Endothelial cell of umbilical vein (primary cell): ENCODE measurements around the gene CTSW. TPM values are rescaled to one million over a fixed set of nuclear protein-coding genes. Genes with fewer than 3 reads are reported as not detected.

ENCODE experiments used
- BruUV-seq: library from RNA; stranded (reverse); fragments of 400-500 nt; replicated peaks from 2 replicates; lab custom pipeline; 2021; lab: Mats Ljungman, UMichigan
- CTCF ChIA-PET: fragments of 300-600, 350-600 bp; sonication (Branson Sonifier 250); formaldehyde crosslinking; loops from one replicate; lab custom pipeline; 2021; ENCODE audit warnings: antibody characterized with exemption, inconsistent platforms; lab: Charles Lee
- POLR2A ChIA-PET: fragments of 300-600, 350-600 bp; sonication (Branson Sonifier 250); formaldehyde crosslinking; loops from one replicate; lab custom pipeline; 2021; ENCODE audit warnings: antibody characterized with exemption, inconsistent platforms; lab: Charles Lee
- DNase-seq: peaks from one replicate; pipeline ENCODE4 v3.0.0-alpha.2; 2011; ENCODE audit warnings: low read depth, low spot score
- FAIRE-seq: peaks from 2 replicates; lab custom pipeline; 2011; peaks lifted over from hg19 to GRCh38; lab: Jason Lieb, UNC
- H2AFZ ChIP-seq: 2 replicates; pipeline ENCODE4 v1.6.0; 2012; ENCODE audit warnings: low read depth, low read length, control low read depth, inconsistent platforms
- H3K27ac ChIP-seq: 2 replicates; pipeline ENCODE4 v1.5.1; 2011; ENCODE audit warnings: low read depth, mild to moderate bottlenecking, control low read depth, low read length, moderate library complexity; ENCODE audit not compliant: insufficient read depth
- H3K27me3 ChIP-seq, 2 experiments: 2 replicates each; pipeline versions ENCODE4 v1.6.0 to v1.6.1; 2011; ENCODE audit warnings: low read length in 2 of 2, mixed read lengths in 1 of 2; ENCODE audit not compliant: control insufficient read depth in 2 of 2, insufficient read depth in 2 of 2
- H3K36me3 ChIP-seq, 2 experiments: 2 replicates in 1 of 2; 3 replicates in 1 of 2; pipeline ENCODE4 v1.5.1; 2011; ENCODE audit warnings: low read length in 2 of 2, mild to moderate bottlenecking in 1 of 2, moderate library complexity in 1 of 2; ENCODE audit not compliant: control insufficient read depth in 2 of 2, insufficient read depth in 2 of 2; ENCODE audit errors: extremely low read depth in 1 of 2
- H3K4me1 ChIP-seq: 3 replicates; pipeline ENCODE4 v1.5.1; 2011; ENCODE audit warnings: mild to moderate bottlenecking, low read length; ENCODE audit not compliant: control insufficient read depth, insufficient read depth; ENCODE audit errors: extremely low read depth
- H3K4me2 ChIP-seq: 2 replicates; pipeline ENCODE4 v1.6.1; 2011; ENCODE audit warnings: low read length, control low read depth, mixed read lengths; ENCODE audit not compliant: insufficient read depth
- H3K4me3 ChIP-seq, 3 experiments: fragments of 200-600 bp in 1 of 3; sonication (generic), shearing (Covaris generic) in 1 of 3; replicated peaks in 1 of 3; 2 replicates each; pipeline ENCODE4 v1.5.1; 2011 to 2016; ENCODE audit warnings: control low read depth in 3 of 3, low read length in 3 of 3, mild to moderate bottlenecking in 2 of 3, inconsistent platforms in 1 of 3, low read depth in 1 of 3, moderate library complexity in 1 of 3; ENCODE audit not compliant: insufficient read depth in 1 of 3
- H3K79me2 ChIP-seq: 2 replicates; pipeline ENCODE4 v1.6.0; 2012; ENCODE audit warnings: low read length, inconsistent platforms; ENCODE audit not compliant: control insufficient read depth, insufficient read depth
- H3K9ac ChIP-seq: replicated peaks from 2 replicates; pipeline ENCODE3; 2011; ENCODE audit warnings: low read length, control low read depth; ENCODE audit not compliant: insufficient read depth; ENCODE audit errors: extremely low read depth
- H3K9me1 ChIP-seq: replicated peaks from 3 replicates; pipeline ENCODE4 v1.6.0; 2011; ENCODE audit warnings: mild to moderate bottlenecking, low read length; ENCODE audit not compliant: control insufficient read depth, insufficient read depth; ENCODE audit errors: extremely low read depth
- H3K9me3 ChIP-seq: replicated peaks from 2 replicates; pipeline ENCODE4 v1.5.1; 2012; ENCODE audit warnings: low read length, inconsistent platforms; ENCODE audit not compliant: control insufficient read depth, insufficient read depth
- H4K20me1 ChIP-seq: replicated peaks from 2 replicates; pipeline ENCODE3; 2011; ENCODE audit warnings: mild to moderate bottlenecking, low read length; ENCODE audit not compliant: control insufficient read depth, insufficient read depth; ENCODE audit errors: extremely low read depth
- EZH2 ChIP-seq: IDR thresholded peaks from 2 replicates; pipeline ENCODE4 v1.6.1; 2012; ENCODE audit warnings: borderline replicate concordance, low read depth, mild to moderate bottlenecking, moderate library complexity, low read length, inconsistent platforms; ENCODE audit not compliant: severe bottlenecking
- FOS ChIP-seq: IDR thresholded peaks from 2 replicates; pipeline ENCODE4 v1.6.1; 2011; ENCODE audit warnings: mild to moderate bottlenecking, low read length, moderate library complexity, borderline replicate concordance; ENCODE audit not compliant: insufficient read depth
- GATA2 ChIP-seq: IDR thresholded peaks from 2 replicates; pipeline ENCODE4 v1.7.0; 2011; ENCODE audit warnings: low read depth, mild to moderate bottlenecking, moderate library complexity, mixed read lengths, low read length; ENCODE audit not compliant: insufficient read length, insufficient read depth
- JUN ChIP-seq: IDR thresholded peaks from 2 replicates; pipeline ENCODE4 v1.6.1; 2011; ENCODE audit warnings: borderline replicate concordance, low read depth; ENCODE audit not compliant: insufficient read length, insufficient read depth
- MYC ChIP-seq: IDR thresholded peaks from one replicate; pipeline ENCODE4 v1.6.1; 2011; ENCODE audit warnings: mild to moderate bottlenecking, low read depth, low read length
- POLR2A ChIP-seq: IDR thresholded peaks from 2 replicates; pipeline ENCODE4 v1.6.1; 2012; ENCODE audit warnings: low read depth, mild to moderate bottlenecking, control low read depth, low read length
- POLR2AphosphoS5 ChIP-seq: IDR thresholded peaks from 2 replicates; pipeline ENCODE4 v1.6.1; 2012; ENCODE audit warnings: low read depth, mild to moderate bottlenecking, control low read depth, low read length, moderate library complexity; ENCODE audit not compliant: insufficient read depth
- dilution Hi-C: fragments of 300-500 bp; cut with MboI; formaldehyde crosslinking; loops from one replicate; pipeline ENCODE4 v1.15.0; 2019; ENCODE audit warnings: low sequenced_read_pairs; ENCODE audit not compliant: extremely low pct_ligation_motif_present
- intact Hi-C: fragments of 100-400 bp; cut with micrococcal nuclease; formaldehyde crosslinking; loops from one replicate; pipeline ENCODE4 v1.10.0; 2022
- polyA plus RNA-seq, 4 experiments: library from polyadenylated mRNA; depleted of rRNA in 3 of 4; stranded (reverse) in 3 of 4; unstranded in 1 of 4; fragments of >200 nt; gene quantifications; 2 replicates each; pipeline versions ENCODE4 v1.2.1 to v1.2.3, GENCODE V29; 2011 to 2012; ENCODE audit warnings: missing spikeins in 1 of 4
- total RNA-seq: library from RNA; stranded (reverse); gene quantifications from 2 replicates; pipeline ENCODE4 v1.2.3, GENCODE V29; 2021
- TF ChIP-seq, protein P1 (sequence below), 2 donors: IDR thresholded peaks; 1 replicate in 1 of 2; 2 replicates in 1 of 2; pipeline ENCODE4 v1.5.1; 2011; ENCODE audit warnings: low read length in 2 of 2, mild to moderate bottlenecking in 2 of 2, moderate library complexity in 2 of 2, control low read depth in 1 of 2, inconsistent platforms in 1 of 2, low read depth in 1 of 2; ENCODE audit not compliant: insufficient read depth in 1 of 2; ENCODE audit errors: extremely low read depth in 1 of 2
- TF ChIP-seq, protein P2 (sequence below): IDR thresholded peaks from 2 replicates; pipeline ENCODE4 v1.6.1; 2011; ENCODE audit not compliant: insufficient read depth, insufficient read length

Gene CTSW
- total and polyA plus RNA-seq, 2 donors (not counting 3 experiments of a cell fraction or from before 2014, with no cell fraction given), result not detected

DNA sequence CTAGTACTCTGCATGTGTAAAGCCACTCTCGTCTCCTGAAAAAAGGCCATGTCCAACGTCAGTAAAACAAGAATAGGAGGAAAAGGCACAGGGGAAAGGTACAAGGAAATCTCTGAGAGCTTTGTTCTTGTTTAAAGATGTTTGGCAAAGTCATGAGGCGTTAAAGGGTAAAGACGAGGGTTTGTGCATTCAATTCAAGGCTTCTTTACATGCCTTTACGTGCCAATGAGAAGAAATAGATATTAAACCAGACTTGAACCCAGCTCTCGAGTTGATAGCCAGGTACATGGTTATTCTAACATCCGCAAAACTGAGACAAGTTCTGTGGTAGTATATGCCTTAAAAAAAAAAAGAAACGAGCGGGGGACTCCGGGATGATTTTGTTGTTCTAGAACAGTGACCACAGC, 21.0 kb upstream of the CTSW start:
- Histone ChIP-seq H3K9me3 (no peaks in the 10 kb centered on the region), H3K36me3 (peaks cover 32 to 33% of the 10 kb centered on the region in 2 experiments), H3K4me2 (peak overlapping the region; percentile 78), H3K27ac (peak overlapping the region; percentile 77), H3K4me1 (peaks cover 41% of the 10 kb centered on the region), H4K20me1 (peaks cover 9% of the 10 kb centered on the region), H3K27me3 (no peaks in the 10 kb centered on the region), H2AFZ (peak overlapping the region; percentile 52), H3K9me1 (no peaks in the 10 kb centered on the region), H3K79me2 (peaks cover 73% of the 10 kb centered on the region), H3K9ac (peak overlapping the region; percentile 64), H3K4me3 (peak overlapping the region; percentile 21 to 63 (median 43))
- dilution Hi-C loops (no loop called here), intact Hi-C loops (loop anchor here (1.0 to 2.0 kb wide), 4 partner anchors 78 to 206 kb away; partner anchors contain the start of genes AP5B1, BANF1, EIF1AD and SART1)
- DNase-seq (no peak), FAIRE-seq (no peak)
- no peak for TF ChIP-seq MYC
- no peak for TF ChIP-seq POLR2A
- BruUV-seq, result TSS peak; percentile 29
- POLR2A ChIA-PET, result interaction anchor here (0.6 to 5.4 kb wide), 8 partner anchors 9 to 205 kb away, joined by 3 to 67 read pairs (median 4); partner anchors contain the start of genes CCDC85B and FIBP
- CTCF ChIA-PET, result interaction anchor here (0.9 to 4.8 kb wide), 7 partner anchors 13 to 78 kb away, joined by 3 to 73 read pairs (median 12); partner anchors contain the start of genes AP5B1, CCDC85B, EFEMP2 and FIBP

DNA sequence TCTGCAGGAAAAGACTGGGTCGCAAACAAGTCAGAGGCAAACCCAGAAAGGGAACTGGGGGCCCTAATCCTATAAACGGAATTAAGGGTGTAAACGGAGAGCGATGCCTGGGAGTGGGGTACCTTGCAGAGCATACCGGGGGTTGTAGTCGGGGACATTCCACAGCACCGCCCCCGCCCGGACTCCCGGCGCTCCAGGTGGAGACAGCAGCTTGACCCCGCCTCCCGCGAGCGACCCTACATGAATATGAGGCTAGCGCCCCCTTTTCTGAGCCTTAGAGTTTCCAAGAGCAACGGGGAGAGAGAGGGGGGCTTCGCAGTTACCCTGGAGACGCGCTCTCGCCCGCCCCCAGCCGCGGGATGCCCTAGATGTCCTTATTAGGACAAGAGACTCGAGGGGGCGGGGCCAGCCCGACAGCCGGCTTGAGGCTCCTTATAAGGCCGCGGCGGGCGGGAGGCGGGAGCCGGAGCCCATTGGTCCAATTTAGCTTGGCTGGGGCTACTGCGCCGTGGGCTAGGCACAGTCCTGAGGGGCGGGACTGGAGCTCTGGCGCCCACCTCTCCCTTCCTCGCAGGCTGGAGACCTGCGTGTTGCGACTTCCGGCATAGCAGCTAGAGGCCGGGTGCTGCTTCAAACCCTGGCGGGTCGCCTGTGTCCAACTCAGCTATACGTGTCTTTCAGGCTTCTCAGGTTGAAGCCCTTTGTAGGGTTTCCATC, 20.4 kb upstream of the CTSW start:
- Histone ChIP-seq H3K27ac (peak overlapping the region; percentile 77), H3K9me1 (no peaks in the 10 kb centered on the region), H2AFZ (peak overlapping the region; percentile 52), H3K4me3 (peak overlapping the region; percentile 21 to 76 (median 71)), H3K36me3 (peaks cover 27 to 34% of the 10 kb centered on the region in 2 experiments), H3K79me2 (peaks cover 70% of the 10 kb centered on the region), H3K27me3 (no peaks in the 10 kb centered on the region), H4K20me1 (peaks cover 4% of the 10 kb centered on the region), H3K4me1 (peaks cover 41% of the 10 kb centered on the region), H3K9ac (peak overlapping the region; percentile 75), H3K9me3 (no peaks in the 10 kb centered on the region), H3K4me2 (peak overlapping the region; percentile 78)
- dilution Hi-C loops (no loop called here), intact Hi-C loops (loop anchor here (1.0 to 2.0 kb wide), 2 partner anchors 102 to 206 kb away; partner anchors contain the start of gene SART1)
- ChIA-PET CTCF (interaction anchor here (0.8 to 4.8 kb wide), 17 partner anchors 9 to 221 kb away, joined by 3 to 73 read pairs (median 5); partner anchors contain the start of genes AP5B1, CCDC85B, CTSW and EFEMP2), POLR2A (interaction anchor here (0.6 to 5.4 kb wide), 10 partner anchors 8 to 260 kb away, joined by 3 to 67 read pairs (median 4); partner anchors contain the start of genes CCDC85B, FIBP and KAT5)
- FAIRE-seq (peak; percentile 96), DNase-seq (peak; percentile 98)
- no TSS peak for BruUV-seq
- TF ChIP-seq EZH2, result no peak
- no peak for TF ChIP-seq GATA2
- no peak for TF ChIP-seq FOS
- TF ChIP-seq POLR2A, result peak; percentile 94
- TF ChIP-seq, protein P1, sequence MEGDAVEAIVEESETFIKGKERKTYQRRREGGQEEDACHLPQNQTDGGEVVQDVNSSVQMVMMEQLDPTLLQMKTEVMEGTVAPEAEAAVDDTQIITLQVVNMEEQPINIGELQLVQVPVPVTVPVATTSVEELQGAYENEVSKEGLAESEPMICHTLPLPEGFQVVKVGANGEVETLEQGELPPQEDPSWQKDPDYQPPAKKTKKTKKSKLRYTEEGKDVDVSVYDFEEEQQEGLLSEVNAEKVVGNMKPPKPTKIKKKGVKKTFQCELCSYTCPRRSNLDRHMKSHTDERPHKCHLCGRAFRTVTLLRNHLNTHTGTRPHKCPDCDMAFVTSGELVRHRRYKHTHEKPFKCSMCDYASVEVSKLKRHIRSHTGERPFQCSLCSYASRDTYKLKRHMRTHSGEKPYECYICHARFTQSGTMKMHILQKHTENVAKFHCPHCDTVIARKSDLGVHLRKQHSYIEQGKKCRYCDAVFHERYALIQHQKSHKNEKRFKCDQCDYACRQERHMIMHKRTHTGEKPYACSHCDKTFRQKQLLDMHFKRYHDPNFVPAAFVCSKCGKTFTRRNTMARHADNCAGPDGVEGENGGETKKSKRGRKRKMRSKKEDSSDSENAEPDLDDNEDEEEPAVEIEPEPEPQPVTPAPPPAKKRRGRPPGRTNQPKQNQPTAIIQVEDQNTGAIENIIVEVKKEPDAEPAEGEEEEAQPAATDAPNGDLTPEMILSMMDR (IDR thresholded peaks at IDR 0.05; ENCODE audit: extremely low read depth in 1 of 2, insufficient read depth in 1 of 2, low read depth in 1 of 2, low read length in 2 of 2), result peak in 1 of 2 donors; percentile 22
- peak; percentile 84 for TF ChIP-seq POLR2AphosphoS5
- no peak for TF ChIP-seq MYC
- no peak for TF ChIP-seq JUN
- TF ChIP-seq, protein P2, sequence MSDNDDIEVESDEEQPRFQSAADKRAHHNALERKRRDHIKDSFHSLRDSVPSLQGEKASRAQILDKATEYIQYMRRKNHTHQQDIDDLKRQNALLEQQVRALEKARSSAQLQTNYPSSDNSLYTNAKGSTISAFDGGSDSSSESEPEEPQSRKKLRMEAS, result no peak
